Large intestine (tissue), 3 donors: ENCODE data around the gene ABI3BP. TPM values are rescaled to one million over a fixed set of nuclear protein-coding genes. Genes with fewer than 3 reads are reported as not detected.
A peak's percentile ranks its signal among the peaks of the same experiment; 100 is the strongest.

Experiments used
- DNase-seq, 2 donors: peaks; one replicate each; pipeline versions ENCODE4 v3.0.0 to v3.0.0-alpha.2; 2013
- H3K27ac ChIP-seq: one replicate; pipeline ENCODE4 v1.5.1; 2013; ENCODE audit warnings: low read length
- H3K27me3 ChIP-seq: 2 replicates; pipeline ENCODE4 v1.6.1; 2013; ENCODE audit warnings: low read length; ENCODE audit not compliant: control insufficient read depth, insufficient read depth
- H3K36me3 ChIP-seq: 2 replicates; pipeline ENCODE4 v1.6.1; 2013; ENCODE audit warnings: low read length; ENCODE audit not compliant: control insufficient read depth, insufficient read depth
- H3K4me1 ChIP-seq: one replicate; pipeline ENCODE4 v1.6.1; 2013; ENCODE audit warnings: low read length; ENCODE audit not compliant: control insufficient read depth, insufficient read depth
- H3K4me3 ChIP-seq: one replicate; pipeline ENCODE4 v1.5.1; 2013; ENCODE audit warnings: low read length
- H3K9me3 ChIP-seq: one replicate; pipeline ENCODE4 v1.6.1; 2013; ENCODE audit warnings: mild to moderate bottlenecking, low read depth, low read length, moderate library complexity; ENCODE audit not compliant: control insufficient read depth
- WGBS: methylation state at CpG from one replicate; pipeline ENCODE4 v1.1.5; 2013; ENCODE audit warnings: low lambda C conversion rate; ENCODE audit not compliant: insufficient coverage; 5-methylcytosine and 5-hydroxymethylcytosine counted together
- polyA plus RNA-seq: library from polyadenylated mRNA; unstranded; fragments of 120-200 nt; gene quantifications from one replicate; pipeline ENCODE4 v1.2.1, GENCODE V29; 2013

ABI3BP gene
- polyA plus RNA-seq, 1 donor, result 75.9 TPM

- Histone ChIP-seq H3K4me1 (peaks cover 17% of the 10 kb centered on the region), H3K27me3 (no peaks in the 10 kb centered on the region), H3K4me3 (no peak overlapping the region), H3K27ac (peak overlapping the region; percentile 65), H3K36me3 (no peaks in the 10 kb centered on the region), H3K9me3 (no peaks in the 10 kb centered on the region)
- DNase-seq, result peak in 1 of 2 donors; percentile 21
- WGBS, result 100% methylated on average over 1 of the region's 4 CpGs
Observed at GRCh38 chr3:100702082-100702979, 290.9 kb downstream of the ABI3BP start.

- Histone ChIP-seq H3K4me3 (no peak overlapping the region), H3K9me3 (peaks cover 7% of the 10 kb centered on the region), H3K36me3 (peaks cover 5% of the 10 kb centered on the region), H3K27me3 (no peaks in the 10 kb centered on the region), H3K27ac (no peak overlapping the region), H3K4me1 (peaks cover 23% of the 10 kb centered on the region)
- DNase-seq, result no peak
- WGBS, result 93% methylated on average over 3 of the region's 5 CpGs
Observed at GRCh38 chr3:100700708-100701107, 292.5 kb downstream of the ABI3BP start.
